GM23338 (cell line): ENCODE results near the gene TLNRD1.

ENCODE experiments used
- CTCF ChIP-seq, 2 experiments: fragments of 200-600 bp in 1 of 2; sonication (generic) in 1 of 2; conservative IDR thresholded peaks; 2 replicates each; pipeline versions ENCODE4 v1.5.1 to v1.6.1; 2016 to 2017; ENCODE audit warnings: antibody characterized with exemption in 2 of 2, low read depth in 2 of 2, mild to moderate bottlenecking in 2 of 2, moderate library complexity in 1 of 2
- EZH2 ChIP-seq: fragments of 200-600 bp; sonication (generic); IDR thresholded peaks from one replicate; pipeline ENCODE4 v1.8.0; 2017; ENCODE audit warnings: antibody characterized with exemption, mild to moderate bottlenecking, low read depth; ENCODE audit not compliant: unreplicated experiment
- EZH2phosphoT487 ChIP-seq: fragments of 200-600 bp; sonication (generic); IDR thresholded peaks from one replicate; pipeline ENCODE4 v1.8.1; 2018; ENCODE audit warnings: antibody characterized with exemption; ENCODE audit not compliant: unreplicated experiment
- REST ChIP-seq: IDR thresholded peaks from one replicate; pipeline ENCODE4 v1.6.1; 2018; ENCODE audit warnings: antibody characterized with exemption; ENCODE audit not compliant: unreplicated experiment

GRCh38 chr15:81013396-81013929 is 12.7 kb downstream of the TLNRD1 start:
- TF ChIP-seq CTCF (conservative IDR thresholded peaks at IDR 0.05; ENCODE audit: low read depth in 2 of 2): no peak
- no peak for TF ChIP-seq EZH2phosphoT487
- TF ChIP-seq REST: no peak
- TF ChIP-seq EZH2: no peak
